Activated naive CD4-positive, alpha-beta T cell treated with anti-CD3 and anti-CD28 coated beads for 36 hours (primary cell): ENCODE data around the gene UGT1A4. TPM values are rescaled to one million over a fixed set of nuclear protein-coding genes. Genes with fewer than 3 reads are reported as not detected.

Source experiments
- CTCF ChIA-PET: fragments of 350-600 bp; sonication (Branson Sonifier 250); formaldehyde crosslinking; loops from one replicate; lab custom pipeline; 2021; ENCODE audit warnings: antibody characterized with exemption; lab: Charles Lee
- DNase-seq: peaks from one replicate; pipeline ENCODE4 v3.0.0-alpha.2; 2020
- H3K27ac Mint-ChIP-seq: one replicate; pipeline ENCODE4 v1.8.0; 2021; ENCODE audit warnings: mild to moderate bottlenecking, mixed read lengths
- H3K27me3 Mint-ChIP-seq: one replicate; pipeline ENCODE4 v1.8.0; 2021; ENCODE audit warnings: low read depth, mixed read lengths
- H3K36me3 Mint-ChIP-seq: one replicate; pipeline ENCODE4 v1.8.0; 2021; ENCODE audit warnings: low read depth, mixed read lengths
- H3K4me1 Mint-ChIP-seq: one replicate; pipeline ENCODE4 v1.8.0; 2021; ENCODE audit warnings: low read depth, mixed read lengths
- H3K4me3 Mint-ChIP-seq: one replicate; pipeline ENCODE4 v1.8.0; 2021; ENCODE audit warnings: mild to moderate bottlenecking, moderate library complexity, mixed read lengths
- H3K9me3 Mint-ChIP-seq: one replicate; pipeline ENCODE4 v1.8.0; 2021; ENCODE audit warnings: mixed read lengths
- intact Hi-C: fragments of 100-400 bp; cut with micrococcal nuclease; formaldehyde crosslinking; loops from one replicate; pipeline ENCODE4 v1.15.1; 2023
- total RNA-seq, 2 experiments: library from RNA; stranded (reverse); gene quantifications; one replicate each; pipeline ENCODE4 v1.2.3, GENCODE V29; 2021

Gene UGT1A4
- total RNA-seq, 2 experiments from 2014 or later, result not detected

DNA sequence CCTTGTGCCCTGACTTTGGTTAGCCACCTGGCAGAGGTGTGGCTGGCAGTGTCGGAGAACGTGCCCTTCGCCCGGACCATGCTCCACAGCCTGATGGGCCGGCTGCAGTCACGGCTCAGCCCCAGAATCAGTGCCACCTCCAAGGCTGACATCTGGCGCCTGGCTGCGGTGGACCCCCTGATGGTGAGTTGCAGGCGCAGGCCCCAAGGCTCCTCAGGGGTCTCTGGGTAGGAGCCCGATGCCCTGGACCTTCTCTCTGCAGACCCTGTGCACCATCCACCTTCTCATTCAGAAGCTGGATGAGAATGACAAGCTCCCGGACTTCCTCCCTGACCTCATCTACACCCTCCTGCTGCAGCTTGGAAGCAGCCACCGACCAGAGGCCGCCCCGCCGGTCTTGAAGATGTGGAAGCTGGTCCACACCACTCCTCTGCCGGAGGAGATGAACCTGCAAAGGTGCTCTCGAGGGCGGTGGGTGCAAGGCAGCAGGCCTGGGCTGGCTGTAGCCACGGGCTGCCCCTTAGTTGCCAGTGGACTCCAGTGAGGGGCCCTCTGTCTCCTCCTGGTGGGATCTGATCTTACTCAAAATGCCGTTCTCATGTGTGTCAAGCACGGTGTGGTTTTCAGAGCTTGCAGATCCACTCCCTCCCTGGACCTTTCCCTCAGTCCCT is 103.7 kb downstream of the UGT1A4 start:
- Mint-ChIP-seq H3K4me1 (no peaks in the 10 kb centered on the region), H3K27ac (no peak overlapping the region), H3K9me3 (no peaks in the 10 kb centered on the region), H3K27me3 (no peaks in the 10 kb centered on the region), H3K36me3 (no peaks in the 10 kb centered on the region), H3K4me3 (no peak overlapping the region)
- no peak for DNase-seq
- intact Hi-C loops, result no loop called here
- CTCF ChIA-PET, result no interaction called here

Other genes starting within 250 kb of the UGT1A4 start
- gene USP40, start 152.0 kb upstream of the UGT1A4 start, total RNA-seq, result 10 to 100 TPM; 15.3 to 17.5 TPM
- not detected for gene UGT1A8, start 101.1 kb upstream of the UGT1A4 start, total RNA-seq
- not detected for gene UGT1A10, start 82.3 kb upstream of the UGT1A4 start, total RNA-seq
- gene UGT1A9, start 46.8 kb upstream of the UGT1A4 start, total RNA-seq, result not detected
- not detected for gene UGT1A7, start 36.8 kb upstream of the UGT1A4 start, total RNA-seq
- gene UGT1A6, start 25.8 kb upstream of the UGT1A4 start, total RNA-seq, result not detected
- not detected for gene UGT1A5, start 5.8 kb upstream of the UGT1A4 start, total RNA-seq
- not detected for gene UGT1A3, start 10.3 kb downstream of the UGT1A4 start, total RNA-seq
- not detected for gene UGT1A1, start 41.5 kb downstream of the UGT1A4 start, total RNA-seq
- gene MROH2A, start 59.6 kb downstream of the UGT1A4 start, total RNA-seq, result not detected
- 100 to 1,000 TPM; 127 to 129 TPM for gene HJURP, start 135.8 kb downstream of the UGT1A4 start, total RNA-seq
- gene TRPM8, start 198.6 kb downstream of the UGT1A4 start, total RNA-seq, result not detected